K562 (cell line): Measurements from ENCODE around the gene SLC2A8. TPM values are rescaled to one million over a fixed set of nuclear protein-coding genes. Genes with fewer than 3 reads are reported as not detected.

ENCODE experiments used
- CBFA2T2 ChIP-seq: fragments of 450-650 bp; conservative IDR thresholded peaks from 2 replicates; pipeline ENCODE4 v1.6.1; 2017; ENCODE audit warnings: mild to moderate bottlenecking
- CSDE1 ChIP-seq, 2 experiments: fragments of 450-650 bp; IDR thresholded peaks; 2 replicates each; pipeline ENCODE4 v1.6.1; 2016; ENCODE audit warnings: mild to moderate bottlenecking in 1 of 2
- ELF4 ChIP-seq: fragments of 450-650 bp; formaldehyde crosslinking; IDR thresholded peaks from 2 replicates; pipeline ENCODE4 v1.4.0; 2022; ENCODE audit warnings: missing genetic modification characterization
- EP400 ChIP-seq: fragments of 450-650 bp; IDR thresholded peaks from 2 replicates; pipeline ENCODE4 v1.6.1; 2017; ENCODE audit warnings: antibody characterized with exemption, mild to moderate bottlenecking, moderate library complexity
- GTF2E2 ChIP-seq: fragments of 200-800 bp; sonication (Bioruptor generic); IDR thresholded peaks from 2 replicates; pipeline ENCODE4 v1.6.1; 2016; ENCODE audit warnings: missing genetic modification characterization, missing compliant biosample characterization
- NFE2 ChIP-seq: IDR thresholded peaks from 2 replicates; pipeline ENCODE4 v1.6.1; 2014; ENCODE audit warnings: antibody characterized with exemption, low read depth
- XRCC5 ChIP-seq: fragments of 200-400 bp; formaldehyde crosslinking; IDR thresholded peaks from 2 replicates; pipeline ENCODE4 v1.6.1; 2017; ENCODE audit warnings: low read depth, mild to moderate bottlenecking, low read length
- ZC3H8 ChIP-seq: fragments of 450-650 bp; IDR thresholded peaks from 2 replicates; pipeline ENCODE4 v1.6.1; 2017
- ZNF232 ChIP-seq: sonication (generic); formaldehyde crosslinking; IDR thresholded peaks from 2 replicates; pipeline ENCODE4 v1.8.0; 2022; ENCODE audit warnings: mild to moderate bottlenecking, missing genetic modification reagents
- ZNF274 ChIP-seq: IDR thresholded peaks from 2 replicates; pipeline ENCODE4 v1.6.1; 2011; ENCODE audit warnings: low read depth, mild to moderate bottlenecking, low read length, moderate library complexity, borderline replicate concordance
- ZNF77 ChIP-seq: fragments of 250-450 bp; sonication (Bioruptor Pico); IDR thresholded peaks from 2 replicates; pipeline ENCODE4 v1.5.0; 2020
- polyA plus RNA-seq, 8 experiments: library from polyadenylated mRNA; depleted of rRNA in 4 of 8; stranded (reverse) in 5 of 8; unstranded in 3 of 8; fragments of >200 nt; fragmentation: Nextera tagmentation in 2 of 8; fragmentation: Illumina TruSeq in 1 of 8; extraction: Ambion mirVana in 2 of 8; extraction: Trizol in 1 of 8; gene quantifications; 2 replicates each; pipeline versions ENCODE4 v1.2.1 to v1.2.3, GENCODE V29; 2011 to 2014; ENCODE audit warnings: inconsistent platforms in 1 of 8, missing spikeins in 1 of 8
- total RNA-seq, 7 experiments: library from RNA; depleted of rRNA in 6 of 7; stranded (reverse); fragments of >200 nt in 6 of 7; fragmentation: Illumina TruSeq in 2 of 7; extraction: Trizol in 2 of 7; gene quantifications; 2 replicates each; pipeline versions ENCODE4 v1.2.1 to v1.2.3, GENCODE V29; 2011 to 2021; ENCODE audit warnings: low replicate concordance in 1 of 7
- TF ChIP-seq, protein P1 (sequence below): fragments of 450-650 bp; IDR thresholded peaks from 2 replicates; pipeline ENCODE4 v1.6.1; 2016; ENCODE audit warnings: borderline replicate concordance
- TF ChIP-seq, protein P2 (sequence below): fragments of 450-650 bp; formaldehyde crosslinking; IDR thresholded peaks from 2 replicates; pipeline ENCODE4 v1.4.0; 2020; ENCODE audit warnings: mild to moderate bottlenecking, moderate library complexity
- TF ChIP-seq, protein P3 (sequence below): fragments of 200-600 bp; sonication (generic); IDR thresholded peaks from one replicate; pipeline ENCODE4 v1.6.1; 2012; ENCODE audit warnings: mild to moderate bottlenecking, low read depth, low read length, inconsistent platforms

SLC2A8 gene
- total and polyA plus RNA-seq, 9 of the 15 experiments (the other 6 are each of a cell fraction or from before 2014, with no cell fraction given) = 0.13 to 12.9 (median 5.2) TPM

DNA sequence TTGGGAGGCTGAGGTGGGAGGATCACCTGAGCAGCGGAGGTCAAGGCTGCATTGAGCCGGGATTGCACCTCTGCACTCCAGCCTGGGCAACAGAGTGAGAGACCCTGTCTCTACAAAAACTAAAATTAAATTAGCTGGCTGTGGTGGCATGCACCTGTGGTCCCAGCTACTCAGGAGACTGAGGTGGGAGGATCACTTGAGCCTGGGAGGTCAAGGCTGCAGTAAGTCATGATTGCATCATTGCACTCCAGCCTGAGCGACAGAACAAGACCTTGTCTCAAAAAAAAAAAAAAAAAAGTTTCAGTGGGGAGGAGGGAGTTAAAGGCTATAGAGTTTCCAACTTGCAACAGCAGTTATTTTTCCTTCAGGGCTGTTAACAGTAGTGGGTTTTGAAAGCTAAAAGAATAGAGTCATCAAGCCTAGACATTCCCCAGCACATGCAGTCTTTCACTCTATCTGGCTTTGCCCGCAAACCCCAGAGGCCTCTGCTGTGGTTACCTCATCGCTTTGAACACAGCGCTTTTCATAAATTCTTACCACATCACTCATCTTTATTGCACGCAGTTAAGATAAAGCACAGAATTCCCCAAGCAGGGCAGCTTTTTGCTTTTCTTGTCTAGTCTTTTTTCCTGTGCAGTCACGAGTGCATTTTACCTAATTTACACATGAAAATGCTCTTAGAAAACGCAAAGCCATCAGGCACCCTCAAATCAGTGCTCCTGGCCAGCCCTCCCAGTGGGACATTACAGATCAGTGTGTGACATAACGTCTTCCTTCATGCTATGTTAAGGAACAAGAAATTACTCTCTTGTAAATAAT, 8.7 kb upstream of the SLC2A8 start (continued):
- TF ChIP-seq CSDE1 (IDR thresholded peaks at IDR 0.05) (no peak), ZNF232 (no peak), CBFA2T2 (no peak), NFE2 (no peak), ZNF77 (no peak), ELF4 (CRISPR knock-in tag) (no peak), GTF2E2 (tag) (no peak), ZNF274 (no peak), XRCC5 (no peak), EP400 (no peak), ZC3H8 (no peak)
- TF ChIP-seq, protein P1, sequence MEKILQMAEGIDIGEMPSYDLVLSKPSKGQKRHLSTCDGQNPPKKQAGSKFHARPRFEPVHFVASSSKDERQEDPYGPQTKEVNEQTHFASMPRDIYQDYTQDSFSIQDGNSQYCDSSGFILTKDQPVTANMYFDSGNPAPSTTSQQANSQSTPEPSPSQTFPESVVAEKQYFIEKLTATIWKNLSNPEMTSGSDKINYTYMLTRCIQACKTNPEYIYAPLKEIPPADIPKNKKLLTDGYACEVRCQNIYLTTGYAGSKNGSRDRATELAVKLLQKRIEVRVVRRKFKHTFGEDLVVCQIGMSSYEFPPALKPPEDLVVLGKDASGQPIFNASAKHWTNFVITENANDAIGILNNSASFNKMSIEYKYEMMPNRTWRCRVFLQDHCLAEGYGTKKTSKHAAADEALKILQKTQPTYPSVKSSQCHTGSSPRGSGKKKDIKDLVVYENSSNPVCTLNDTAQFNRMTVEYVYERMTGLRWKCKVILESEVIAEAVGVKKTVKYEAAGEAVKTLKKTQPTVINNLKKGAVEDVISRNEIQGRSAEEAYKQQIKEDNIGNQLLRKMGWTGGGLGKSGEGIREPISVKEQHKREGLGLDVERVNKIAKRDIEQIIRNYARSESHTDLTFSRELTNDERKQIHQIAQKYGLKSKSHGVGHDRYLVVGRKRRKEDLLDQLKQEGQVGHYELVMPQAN = no peak
- TF ChIP-seq, protein P2, sequence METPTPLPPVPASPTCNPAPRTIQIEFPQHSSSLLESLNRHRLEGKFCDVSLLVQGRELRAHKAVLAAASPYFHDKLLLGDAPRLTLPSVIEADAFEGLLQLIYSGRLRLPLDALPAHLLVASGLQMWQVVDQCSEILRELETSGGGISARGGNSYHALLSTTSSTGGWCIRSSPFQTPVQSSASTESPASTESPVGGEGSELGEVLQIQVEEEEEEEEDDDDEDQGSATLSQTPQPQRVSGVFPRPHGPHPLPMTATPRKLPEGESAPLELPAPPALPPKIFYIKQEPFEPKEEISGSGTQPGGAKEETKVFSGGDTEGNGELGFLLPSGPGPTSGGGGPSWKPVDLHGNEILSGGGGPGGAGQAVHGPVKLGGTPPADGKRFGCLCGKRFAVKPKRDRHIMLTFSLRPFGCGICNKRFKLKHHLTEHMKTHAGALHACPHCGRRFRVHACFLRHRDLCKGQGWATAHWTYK (CRISPR knock-in tag) = no peak
- TF ChIP-seq, protein P3, sequence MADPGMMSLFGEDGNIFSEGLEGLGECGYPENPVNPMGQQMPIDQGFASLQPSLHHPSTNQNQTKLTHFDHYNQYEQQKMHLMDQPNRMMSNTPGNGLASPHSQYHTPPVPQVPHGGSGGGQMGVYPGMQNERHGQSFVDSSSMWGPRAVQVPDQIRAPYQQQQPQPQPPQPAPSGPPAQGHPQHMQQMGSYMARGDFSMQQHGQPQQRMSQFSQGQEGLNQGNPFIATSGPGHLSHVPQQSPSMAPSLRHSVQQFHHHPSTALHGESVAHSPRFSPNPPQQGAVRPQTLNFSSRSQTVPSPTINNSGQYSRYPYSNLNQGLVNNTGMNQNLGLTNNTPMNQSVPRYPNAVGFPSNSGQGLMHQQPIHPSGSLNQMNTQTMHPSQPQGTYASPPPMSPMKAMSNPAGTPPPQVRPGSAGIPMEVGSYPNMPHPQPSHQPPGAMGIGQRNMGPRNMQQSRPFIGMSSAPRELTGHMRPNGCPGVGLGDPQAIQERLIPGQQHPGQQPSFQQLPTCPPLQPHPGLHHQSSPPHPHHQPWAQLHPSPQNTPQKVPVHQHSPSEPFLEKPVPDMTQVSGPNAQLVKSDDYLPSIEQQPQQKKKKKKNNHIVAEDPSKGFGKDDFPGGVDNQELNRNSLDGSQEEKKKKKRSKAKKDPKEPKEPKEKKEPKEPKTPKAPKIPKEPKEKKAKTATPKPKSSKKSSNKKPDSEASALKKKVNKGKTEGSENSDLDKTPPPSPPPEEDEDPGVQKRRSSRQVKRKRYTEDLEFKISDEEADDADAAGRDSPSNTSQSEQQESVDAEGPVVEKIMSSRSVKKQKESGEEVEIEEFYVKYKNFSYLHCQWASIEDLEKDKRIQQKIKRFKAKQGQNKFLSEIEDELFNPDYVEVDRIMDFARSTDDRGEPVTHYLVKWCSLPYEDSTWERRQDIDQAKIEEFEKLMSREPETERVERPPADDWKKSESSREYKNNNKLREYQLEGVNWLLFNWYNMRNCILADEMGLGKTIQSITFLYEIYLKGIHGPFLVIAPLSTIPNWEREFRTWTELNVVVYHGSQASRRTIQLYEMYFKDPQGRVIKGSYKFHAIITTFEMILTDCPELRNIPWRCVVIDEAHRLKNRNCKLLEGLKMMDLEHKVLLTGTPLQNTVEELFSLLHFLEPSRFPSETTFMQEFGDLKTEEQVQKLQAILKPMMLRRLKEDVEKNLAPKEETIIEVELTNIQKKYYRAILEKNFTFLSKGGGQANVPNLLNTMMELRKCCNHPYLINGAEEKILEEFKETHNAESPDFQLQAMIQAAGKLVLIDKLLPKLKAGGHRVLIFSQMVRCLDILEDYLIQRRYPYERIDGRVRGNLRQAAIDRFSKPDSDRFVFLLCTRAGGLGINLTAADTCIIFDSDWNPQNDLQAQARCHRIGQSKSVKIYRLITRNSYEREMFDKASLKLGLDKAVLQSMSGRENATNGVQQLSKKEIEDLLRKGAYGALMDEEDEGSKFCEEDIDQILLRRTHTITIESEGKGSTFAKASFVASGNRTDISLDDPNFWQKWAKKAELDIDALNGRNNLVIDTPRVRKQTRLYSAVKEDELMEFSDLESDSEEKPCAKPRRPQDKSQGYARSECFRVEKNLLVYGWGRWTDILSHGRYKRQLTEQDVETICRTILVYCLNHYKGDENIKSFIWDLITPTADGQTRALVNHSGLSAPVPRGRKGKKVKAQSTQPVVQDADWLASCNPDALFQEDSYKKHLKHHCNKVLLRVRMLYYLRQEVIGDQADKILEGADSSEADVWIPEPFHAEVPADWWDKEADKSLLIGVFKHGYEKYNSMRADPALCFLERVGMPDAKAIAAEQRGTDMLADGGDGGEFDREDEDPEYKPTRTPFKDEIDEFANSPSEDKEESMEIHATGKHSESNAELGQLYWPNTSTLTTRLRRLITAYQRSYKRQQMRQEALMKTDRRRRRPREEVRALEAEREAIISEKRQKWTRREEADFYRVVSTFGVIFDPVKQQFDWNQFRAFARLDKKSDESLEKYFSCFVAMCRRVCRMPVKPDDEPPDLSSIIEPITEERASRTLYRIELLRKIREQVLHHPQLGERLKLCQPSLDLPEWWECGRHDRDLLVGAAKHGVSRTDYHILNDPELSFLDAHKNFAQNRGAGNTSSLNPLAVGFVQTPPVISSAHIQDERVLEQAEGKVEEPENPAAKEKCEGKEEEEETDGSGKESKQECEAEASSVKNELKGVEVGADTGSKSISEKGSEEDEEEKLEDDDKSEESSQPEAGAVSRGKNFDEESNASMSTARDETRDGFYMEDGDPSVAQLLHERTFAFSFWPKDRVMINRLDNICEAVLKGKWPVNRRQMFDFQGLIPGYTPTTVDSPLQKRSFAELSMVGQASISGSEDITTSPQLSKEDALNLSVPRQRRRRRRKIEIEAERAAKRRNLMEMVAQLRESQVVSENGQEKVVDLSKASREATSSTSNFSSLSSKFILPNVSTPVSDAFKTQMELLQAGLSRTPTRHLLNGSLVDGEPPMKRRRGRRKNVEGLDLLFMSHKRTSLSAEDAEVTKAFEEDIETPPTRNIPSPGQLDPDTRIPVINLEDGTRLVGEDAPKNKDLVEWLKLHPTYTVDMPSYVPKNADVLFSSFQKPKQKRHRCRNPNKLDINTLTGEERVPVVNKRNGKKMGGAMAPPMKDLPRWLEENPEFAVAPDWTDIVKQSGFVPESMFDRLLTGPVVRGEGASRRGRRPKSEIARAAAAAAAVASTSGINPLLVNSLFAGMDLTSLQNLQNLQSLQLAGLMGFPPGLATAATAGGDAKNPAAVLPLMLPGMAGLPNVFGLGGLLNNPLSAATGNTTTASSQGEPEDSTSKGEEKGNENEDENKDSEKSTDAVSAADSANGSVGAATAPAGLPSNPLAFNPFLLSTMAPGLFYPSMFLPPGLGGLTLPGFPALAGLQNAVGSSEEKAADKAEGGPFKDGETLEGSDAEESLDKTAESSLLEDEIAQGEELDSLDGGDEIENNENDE = no peak
